ENCODE data around the gene HS6ST3. TPM values are rescaled to one million over a fixed set of nuclear protein-coding genes. Genes with fewer than 3 reads are reported as not detected.

The HS6ST3 gene
- total RNA-seq, 6 donors from 2014 or later = 0.03 to 1.0 (median 0.22) TPM; not detected in 1

GRCh38 chr13:96141032-96141431 is 51.1 kb downstream of the HS6ST3 start:
- no peak for TF ChIP-seq EP300 (IDR thresholded peaks at IDR 0.05)
- no peak overlapping the region for H3K4me3 ChIP-seq
- WGBS, 2 donors = 49 to 58% methylated on average over 3 of the region's 3 CpGs
- H3K4me1 ChIP-seq = no peaks in the 10 kb centered on the region
- no peaks in the 10 kb centered on the region for H3K27me3 ChIP-seq
- ATAC-seq (ENCODE audit: low FRiP score in 2 of 2) (no peak), DNase-seq (no peak)
- H3K9me3 ChIP-seq = no peaks in the 10 kb centered on the region
- H3K36me3 ChIP-seq = no peaks in the 10 kb centered on the region
- H3K27ac ChIP-seq = no peak overlapping the region

- no peaks in the 10 kb centered on the region for H3K9me3 ChIP-seq
- no peak overlapping the region for H3K27ac ChIP-seq
- no peaks in the 10 kb centered on the region for H3K4me1 ChIP-seq
- no peaks in the 10 kb centered on the region for H3K27me3 ChIP-seq
- no peak overlapping the region for H3K4me3 ChIP-seq
- ATAC-seq (ENCODE audit: low FRiP score in 2 of 2) (no peak), DNase-seq (no peak)
- TF ChIP-seq EP300 (IDR thresholded peaks at IDR 0.05) = no peak
- no peak for TF ChIP-seq CTCF (IDR thresholded peaks at IDR 0.05)
- no peak for TF ChIP-seq POLR2A (IDR thresholded peaks at IDR 0.05)
- no peak for TF ChIP-seq POLR2AphosphoS5 (IDR thresholded peaks at IDR 0.05)
- H3K36me3 ChIP-seq = no peaks in the 10 kb centered on the region
- 93 to 94% methylated on average over 2 of the region's 2 CpGs for WGBS, 2 donors
Observed at GRCh38 chr13:96159725-96160124, 69.8 kb downstream of the HS6ST3 start.

- 44 to 52% methylated on average over 3 of the region's 3 CpGs for WGBS, 2 donors
- no peak for TF ChIP-seq POLR2A (IDR thresholded peaks at IDR 0.05)
- no peak for TF ChIP-seq CTCF (IDR thresholded peaks at IDR 0.05)
- TF ChIP-seq POLR2AphosphoS5 (IDR thresholded peaks at IDR 0.05) = no peak
- TF ChIP-seq EP300 (IDR thresholded peaks at IDR 0.05) = no peak
- no peaks in the 10 kb centered on the region for H3K9me3 ChIP-seq
Observed at GRCh38 chr13:96161141-96161540, 71.2 kb downstream of the HS6ST3 start.

GRCh38 chr13:96165840-96166239 is 75.9 kb downstream of the HS6ST3 start:
- Histone ChIP-seq H3K27me3 (no peaks in the 10 kb centered on the region), H3K4me1 (no peaks in the 10 kb centered on the region), H3K4me3 (no peak overlapping the region), H3K36me3 (no peaks in the 10 kb centered on the region), H3K27ac (no peak overlapping the region), H3K9me3 (no peaks in the 10 kb centered on the region)
- ATAC-seq (ENCODE audit: low FRiP score in 2 of 2) (no peak), DNase-seq (no peak)
- WGBS, 2 donors = 85 to 100% methylated on average over 1 of the region's 1 CpG
- no peak for TF ChIP-seq POLR2AphosphoS5 (IDR thresholded peaks at IDR 0.05)
- no peak for TF ChIP-seq EP300 (IDR thresholded peaks at IDR 0.05)
- no peak for TF ChIP-seq POLR2A (IDR thresholded peaks at IDR 0.05)
- TF ChIP-seq CTCF (IDR thresholded peaks at IDR 0.05) = no peak

More at GRCh38 chr13:96161141-96161540, 71.2 kb downstream of the HS6ST3 start:
- DNase-seq = no peak
- no peaks in the 10 kb centered on the region for H3K27me3 ChIP-seq
- no peak overlapping the region for H3K27ac ChIP-seq
- ATAC-seq (ENCODE audit: low FRiP score in 2 of 2) = no peak
- no peaks in the 10 kb centered on the region for H3K36me3 ChIP-seq
- no peak overlapping the region for H3K4me3 ChIP-seq
- no peaks in the 10 kb centered on the region for H3K4me1 ChIP-seq

- Histone ChIP-seq H3K27ac (no peak overlapping the region), H3K4me3 (no peak overlapping the region), H3K4me1 (no peaks in the 10 kb centered on the region), H3K27me3 (no peaks in the 10 kb centered on the region), H3K9me3 (no peaks in the 10 kb centered on the region), H3K36me3 (no peaks in the 10 kb centered on the region)
- TF ChIP-seq EP300 (IDR thresholded peaks at IDR 0.05) (no peak), CTCF (IDR thresholded peaks at IDR 0.05) (no peak), POLR2AphosphoS5 (IDR thresholded peaks at IDR 0.05) (no peak), POLR2A (IDR thresholded peaks at IDR 0.05) (no peak)
- 73 to 74% methylated on average over 1 of the region's 1 CpG for WGBS, 2 donors
- ATAC-seq (ENCODE audit: low FRiP score in 2 of 2) (no peak), DNase-seq (no peak)
Observed at GRCh38 chr13:96172066-96172465, 82.2 kb downstream of the HS6ST3 start.

Measured in upper lobe of left lung (tissue), 6 donors.